Mucosa of rectum (tissue), 2 donors: ENCODE data around the gene C10orf105.

Experiments
- H3K27ac ChIP-seq, 2 donors: one replicate each; pipeline ENCODE4 v1.7.0; 2013; ENCODE audit warnings: inconsistent platforms in 2 of 2, low read depth in 2 of 2, low read length in 2 of 2
- H3K27me3 ChIP-seq, 2 donors: one replicate each; pipeline ENCODE4 v1.7.0; 2013; ENCODE audit warnings: low read length in 2 of 2; ENCODE audit not compliant: control insufficient read depth in 2 of 2, insufficient read depth in 2 of 2
- H3K36me3 ChIP-seq, 2 donors: one replicate each; pipeline ENCODE4 v1.7.0; 2013; ENCODE audit warnings: low read length in 2 of 2; ENCODE audit not compliant: control insufficient read depth in 2 of 2, insufficient read depth in 2 of 2
- H3K4me1 ChIP-seq, 2 donors: one replicate each; pipeline ENCODE4 v1.7.0; 2013; ENCODE audit warnings: low read length in 2 of 2, mild to moderate bottlenecking in 1 of 2; ENCODE audit not compliant: control insufficient read depth in 2 of 2, insufficient read depth in 2 of 2
- H3K4me3 ChIP-seq, 2 donors: one replicate each; pipeline ENCODE4 v1.7.0; 2013; ENCODE audit warnings: low read length in 2 of 2
- H3K9ac ChIP-seq, 2 donors: one replicate each; pipeline ENCODE4 v1.7.0; 2013; ENCODE audit warnings: low read length in 2 of 2, low read depth in 1 of 2, mild to moderate bottlenecking in 1 of 2
- H3K9me3 ChIP-seq, 2 donors: one replicate each; pipeline ENCODE4 v1.7.0; 2013; ENCODE audit warnings: low read length in 2 of 2; ENCODE audit not compliant: control insufficient read depth in 2 of 2
- donor health status: healthy.
- donor health status: Normal muscosa, but diverticular disease.

C10orf105 gene

GRCh38 chr10:71710519-71710918 is 9.1 kb downstream of the C10orf105 start:
- Histone ChIP-seq H3K9ac (no peak overlapping the region), H3K27ac (no peak overlapping the region), H3K9me3 (no peaks in the 10 kb centered on the region), H3K4me1 (peaks cover 29% of the 10 kb centered on the region in 2 donors), H3K36me3 (no peaks in the 10 kb centered on the region), H3K4me3 (no peak overlapping the region), H3K27me3 (no peaks in the 10 kb centered on the region)

- H3K36me3 ChIP-seq = no peaks in the 10 kb centered on the region
- no peaks in the 10 kb centered on the region for H3K9me3 ChIP-seq
- peaks cover 16 to 23% of the 10 kb centered on the region in 2 donors for H3K4me1 ChIP-seq
- no peak overlapping the region for H3K4me3 ChIP-seq
- H3K9ac ChIP-seq = no peak overlapping the region
- no peak overlapping the region for H3K27ac ChIP-seq
- H3K27me3 ChIP-seq = no peaks in the 10 kb centered on the region
Measured at GRCh38 chr10:71708897-71709882, 10.4 kb downstream of the C10orf105 start.

- Histone ChIP-seq H3K4me3 (no peak overlapping the region), H3K4me1 (peaks cover 7 to 15% of the 10 kb centered on the region in 2 donors), H3K27ac (no peak overlapping the region), H3K27me3 (no peaks in the 10 kb centered on the region), H3K9me3 (no peaks in the 10 kb centered on the region), H3K36me3 (no peaks in the 10 kb centered on the region), H3K9ac (no peak overlapping the region)
Measured at GRCh38 chr10:71708301-71708703, 11.3 kb downstream of the C10orf105 start.

- no peaks in the 10 kb centered on the region for H3K9me3 ChIP-seq
- H3K9ac ChIP-seq = no peak overlapping the region
- no peak overlapping the region for H3K4me3 ChIP-seq
- no peak overlapping the region for H3K27ac ChIP-seq
- no peaks in the 10 kb centered on the region for H3K36me3 ChIP-seq
- H3K27me3 ChIP-seq = no peaks in the 10 kb centered on the region
- peaks cover 0 to 12% of the 10 kb centered on the region in 2 donors for H3K4me1 ChIP-seq
Measured at GRCh38 chr10:71707240-71707789, 12.3 kb downstream of the C10orf105 start.

GRCh38 chr10:71706216-71707121 is 13.1 kb downstream of the C10orf105 start:
- no peaks in the 10 kb centered on the region for H3K27me3 ChIP-seq
- H3K36me3 ChIP-seq = no peaks in the 10 kb centered on the region
- peaks cover 0 to 12% of the 10 kb centered on the region in 2 donors for H3K4me1 ChIP-seq
- H3K9ac ChIP-seq = no peak overlapping the region
- H3K9me3 ChIP-seq = no peaks in the 10 kb centered on the region
- no peak overlapping the region for H3K27ac ChIP-seq
- H3K4me3 ChIP-seq = no peak overlapping the region

GRCh38 chr10:71705582-71705981 is 14.0 kb downstream of the C10orf105 start:
- Histone ChIP-seq H3K4me1 (peaks cover 0 to 12% of the 10 kb centered on the region in 2 donors), H3K9me3 (no peaks in the 10 kb centered on the region), H3K9ac (no peak overlapping the region), H3K4me3 (no peak overlapping the region), H3K27ac (no peak overlapping the region), H3K27me3 (no peaks in the 10 kb centered on the region), H3K36me3 (no peaks in the 10 kb centered on the region)

- Histone ChIP-seq H3K4me1 (peaks cover 0 to 12% of the 10 kb centered on the region in 2 donors), H3K9me3 (no peaks in the 10 kb centered on the region), H3K27ac (no peak overlapping the region), H3K9ac (no peak overlapping the region), H3K4me3 (no peak overlapping the region), H3K36me3 (no peaks in the 10 kb centered on the region), H3K27me3 (no peaks in the 10 kb centered on the region)
Measured at GRCh38 chr10:71704816-71705215, 14.8 kb downstream of the C10orf105 start.

- no peaks in the 10 kb centered on the region for H3K36me3 ChIP-seq
- H3K27ac ChIP-seq = no peak overlapping the region
- H3K9ac ChIP-seq = no peak overlapping the region
- H3K4me3 ChIP-seq = no peak overlapping the region
- peaks cover 0 to 5% of the 10 kb centered on the region in 2 donors for H3K4me1 ChIP-seq
- H3K9me3 ChIP-seq = no peaks in the 10 kb centered on the region
- H3K27me3 ChIP-seq = no peaks in the 10 kb centered on the region
Measured at GRCh38 chr10:71703577-71703976, 16.0 kb downstream of the C10orf105 start.

- Histone ChIP-seq H3K4me1 (peaks cover 0 to 4% of the 10 kb centered on the region in 2 donors), H3K9ac (no peak overlapping the region), H3K27me3 (no peaks in the 10 kb centered on the region), H3K4me3 (no peak overlapping the region), H3K27ac (no peak overlapping the region), H3K36me3 (no peaks in the 10 kb centered on the region), H3K9me3 (no peaks in the 10 kb centered on the region)
Measured at GRCh38 chr10:71701496-71702132, 18.0 kb downstream of the C10orf105 start.
